Right forelimb (tissue), 1 donor: ENCODE results near the gene KDELR3.

Source experiments
- DNase-seq: peaks from one replicate; pipeline ENCODE4 v3.0.0-alpha.2; 2018

KDELR3 gene

DNA sequence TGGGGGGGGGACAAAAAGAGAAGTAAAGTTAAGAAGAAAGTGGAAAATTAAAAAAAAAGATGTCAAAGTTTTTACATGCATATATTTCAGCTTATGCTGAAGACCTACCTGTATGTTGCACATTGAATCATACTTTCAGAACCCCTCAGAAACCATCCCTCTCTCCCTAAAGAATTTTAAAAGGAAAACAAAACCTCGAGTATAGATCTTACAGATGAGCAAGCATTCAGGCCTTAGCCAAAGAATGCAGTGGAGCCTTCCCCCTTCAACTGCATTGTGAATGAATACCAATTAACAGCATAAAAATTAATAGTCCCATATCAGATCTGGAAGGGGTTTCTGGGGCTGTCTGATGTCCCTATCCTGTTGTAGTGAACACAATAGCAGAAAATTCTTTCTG is 16.3 kb downstream of the KDELR3 start:
- no peak for DNase-seq

DNA sequence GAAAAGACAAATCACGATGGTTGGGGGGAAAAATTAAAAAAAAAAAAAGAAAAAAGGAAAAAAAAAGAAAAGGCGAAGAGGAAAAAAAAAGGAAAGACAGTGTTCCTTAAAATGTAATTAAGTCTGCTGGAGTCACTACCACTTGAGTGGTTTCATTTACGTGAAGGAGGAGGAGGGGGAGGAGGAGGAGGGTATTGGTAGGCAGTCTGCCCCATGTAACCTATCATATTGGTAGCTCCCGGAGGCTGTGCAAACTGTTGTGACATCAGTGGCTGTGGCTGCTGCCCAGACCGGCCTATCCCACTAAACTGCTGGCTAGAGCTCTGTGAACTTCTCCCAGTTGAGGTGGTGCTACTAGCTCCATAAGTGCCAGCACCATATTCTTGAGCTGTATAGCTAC is 17.9 kb downstream of the KDELR3 start:
- DNase-seq, result no peak

DNA sequence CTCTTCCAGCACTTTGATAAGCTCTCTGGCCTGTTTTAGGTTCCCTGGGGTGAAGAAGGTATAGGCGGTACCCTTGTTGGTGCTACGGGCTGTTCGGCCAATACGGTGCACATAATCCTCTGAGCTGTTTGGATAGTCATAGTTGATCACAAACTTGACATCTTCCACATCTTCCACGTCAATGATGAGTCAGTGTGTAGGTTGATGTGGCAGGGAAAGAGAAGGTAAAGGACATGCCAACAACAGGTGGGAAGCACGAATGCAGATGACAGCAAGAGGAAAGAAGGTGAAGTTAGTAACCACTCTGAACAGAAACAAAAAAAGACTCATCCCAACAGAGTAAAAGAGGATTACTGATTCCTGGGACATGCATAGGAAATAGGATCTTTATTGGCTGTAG is 20.1 kb downstream of the KDELR3 start:
- no peak for DNase-seq

- no peak for DNase-seq
Measured at GRCh38 chr22:38489142-38489541, 21.2 kb downstream of the KDELR3 start.

DNA sequence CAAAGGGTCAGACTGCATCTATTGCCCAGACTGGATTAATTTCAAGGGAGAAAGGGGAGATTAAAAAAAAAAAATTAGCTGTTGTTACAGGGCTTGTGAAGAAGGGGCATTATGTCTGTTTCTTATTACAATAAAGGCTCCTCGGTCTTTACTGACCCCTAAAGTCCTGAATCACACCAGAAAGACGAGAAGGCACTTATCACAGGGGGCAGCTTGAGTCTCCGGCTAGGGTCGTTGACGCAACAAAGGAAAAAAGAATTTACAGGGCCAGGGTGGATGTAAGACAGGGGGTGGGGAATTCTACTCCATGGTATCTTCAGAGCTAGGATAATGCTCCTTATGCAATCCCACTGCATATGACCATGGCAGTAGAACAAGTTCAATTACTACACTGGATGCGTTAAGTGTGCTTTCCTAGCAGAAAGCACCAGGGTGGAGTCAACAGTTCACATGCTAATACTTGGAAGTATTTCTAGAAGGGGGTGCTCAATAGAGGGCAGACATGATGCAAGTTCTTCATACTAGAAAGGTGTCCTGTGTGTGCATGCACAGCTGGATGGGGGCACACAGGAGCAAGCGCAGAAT is 21.8 kb downstream of the KDELR3 start:
- DNase-seq, result no peak

GRCh38 chr22:38490475-38490874 is 22.6 kb downstream of the KDELR3 start:
- no peak for DNase-seq

GRCh38 chr22:38490915-38491314 is 23.0 kb downstream of the KDELR3 start:
- DNase-seq, result no peak

DNA sequence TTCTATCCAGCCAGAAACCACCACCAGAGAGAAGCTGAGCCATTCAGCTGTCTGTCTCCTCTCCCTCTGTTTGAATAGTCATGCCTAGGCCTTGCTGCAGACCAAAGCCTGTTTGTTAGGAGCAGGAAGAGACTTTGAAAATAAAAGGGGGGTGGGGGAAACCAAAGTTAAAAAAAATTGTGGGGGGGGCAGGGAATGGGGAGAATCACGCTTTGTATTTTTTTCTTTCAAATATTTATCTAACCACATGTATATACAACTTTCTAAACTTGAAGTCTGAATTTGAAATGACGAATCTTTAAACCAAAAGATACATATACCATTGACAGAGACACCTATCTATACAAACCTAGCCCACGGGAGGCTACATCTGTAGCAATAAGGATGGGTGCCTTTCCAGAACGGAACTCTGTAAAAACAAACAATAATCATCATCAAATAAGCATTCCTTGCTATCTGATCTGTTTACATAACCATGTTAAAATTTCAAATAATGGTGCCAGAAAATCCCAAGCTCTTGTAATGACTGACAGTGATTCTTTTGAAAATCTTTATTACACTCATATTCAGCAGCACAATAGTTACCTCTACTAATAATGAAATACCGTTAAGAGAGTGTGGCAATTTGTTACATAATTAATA is 23.9 kb downstream of the KDELR3 start:
- no peak for DNase-seq

- DNase-seq, result no peak
Measured at GRCh38 chr22:38494498-38494897, 26.6 kb downstream of the KDELR3 start.

DNA sequence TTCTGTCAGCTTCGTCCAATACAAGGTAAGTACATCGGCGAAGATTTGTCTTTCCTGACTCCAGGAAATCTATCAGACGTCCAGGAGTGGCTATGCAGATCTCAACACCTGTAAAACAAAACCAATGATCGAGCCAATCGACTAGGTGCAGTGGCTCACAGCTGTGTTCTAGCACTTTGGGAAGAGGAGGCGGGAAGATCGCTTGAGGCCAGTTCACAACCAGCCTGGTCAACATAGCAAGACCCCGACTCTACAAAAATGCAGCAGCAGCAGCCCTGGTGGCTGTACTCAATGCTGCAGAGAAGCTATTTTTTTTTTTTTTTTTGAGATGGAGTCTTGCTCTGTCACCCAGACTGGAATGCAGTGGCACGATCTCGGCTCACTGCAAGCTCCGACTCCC is 27.0 kb downstream of the KDELR3 start:
- DNase-seq, result no peak

- no peak for DNase-seq
Measured at GRCh38 chr22:38497869-38498268, 30.0 kb downstream of the KDELR3 start.

DNA sequence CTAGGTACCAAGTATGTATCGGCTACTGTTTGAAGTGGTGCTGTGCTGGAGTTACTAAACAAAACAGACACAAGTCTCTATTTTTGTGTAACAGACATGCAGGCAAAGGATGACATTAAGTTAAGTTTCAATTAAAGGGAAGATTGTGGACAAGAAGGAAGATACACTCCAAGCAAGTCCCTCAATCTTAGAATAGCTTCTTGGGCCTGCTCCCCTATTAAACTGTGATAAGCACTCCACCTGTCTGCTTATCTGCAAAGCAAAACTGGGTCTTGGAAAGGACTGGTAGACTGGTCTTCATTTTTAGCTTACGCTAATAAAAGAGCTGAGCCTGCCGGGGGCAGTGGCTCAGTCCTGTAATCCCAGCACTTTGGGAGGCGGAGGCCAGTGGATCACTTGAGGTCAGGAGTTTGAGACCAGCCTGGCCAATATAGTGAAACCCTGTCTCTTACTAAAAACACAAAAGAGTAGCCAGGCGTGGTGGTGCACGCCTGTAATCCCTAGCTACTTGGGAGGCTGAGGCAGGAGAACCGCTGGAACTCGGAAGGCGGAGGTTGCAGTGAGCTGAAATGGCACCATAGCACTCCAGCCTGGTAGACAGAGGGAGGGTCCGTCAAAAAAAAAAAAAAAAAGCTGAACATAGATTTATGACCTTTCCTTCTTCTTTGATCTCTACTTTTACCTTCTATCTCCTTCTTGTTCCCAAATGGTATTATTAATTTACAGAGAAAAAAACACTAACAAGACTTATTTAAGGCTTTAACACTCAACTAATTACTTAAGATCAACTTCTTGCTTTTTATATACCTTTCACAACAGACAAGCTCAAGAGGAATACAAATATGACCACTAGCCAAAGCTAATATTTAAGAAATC is 34.1 kb downstream of the KDELR3 start:
- no peak for DNase-seq

- no peak for DNase-seq
Measured at GRCh38 chr22:38503021-38503420, 35.1 kb downstream of the KDELR3 start.

DNA sequence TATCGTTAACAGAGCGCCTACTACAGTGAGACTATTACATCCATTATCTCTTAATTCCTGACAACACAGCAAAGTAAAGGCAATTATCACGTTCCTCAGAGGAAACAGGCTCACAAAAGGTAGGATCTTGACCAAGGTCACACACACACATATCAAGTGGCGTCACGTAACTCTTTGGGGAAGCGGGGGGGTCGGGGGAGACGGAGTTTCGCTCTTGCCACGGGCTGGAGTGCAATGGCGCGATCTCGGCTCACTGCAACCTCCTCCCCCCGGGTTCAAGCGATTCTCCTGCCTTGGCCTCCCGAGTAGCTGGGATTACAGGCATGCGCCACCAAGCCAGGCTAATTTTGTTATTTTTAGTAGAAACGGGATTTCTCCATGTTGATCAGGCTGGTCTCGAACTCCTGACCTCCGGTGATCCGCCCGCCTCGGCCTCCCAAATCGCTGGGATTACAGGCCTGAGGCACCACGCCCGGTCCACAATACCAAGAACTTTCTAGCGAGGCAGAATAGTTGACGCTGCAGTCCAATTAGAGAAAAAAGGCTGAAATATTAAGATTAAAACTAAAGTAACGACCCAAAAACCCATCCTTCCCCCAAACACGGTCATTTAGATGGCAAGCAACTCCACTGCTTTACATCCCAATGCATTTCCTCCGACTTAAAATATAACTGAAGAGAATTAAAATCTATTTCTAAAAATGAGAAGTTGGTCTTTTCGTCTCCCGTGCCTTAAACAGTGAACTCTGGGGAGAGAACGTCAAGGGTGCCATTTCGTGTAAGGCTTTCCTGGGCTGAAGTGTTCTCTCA is 37.0 kb downstream of the KDELR3 start:
- no peak for DNase-seq

DNA sequence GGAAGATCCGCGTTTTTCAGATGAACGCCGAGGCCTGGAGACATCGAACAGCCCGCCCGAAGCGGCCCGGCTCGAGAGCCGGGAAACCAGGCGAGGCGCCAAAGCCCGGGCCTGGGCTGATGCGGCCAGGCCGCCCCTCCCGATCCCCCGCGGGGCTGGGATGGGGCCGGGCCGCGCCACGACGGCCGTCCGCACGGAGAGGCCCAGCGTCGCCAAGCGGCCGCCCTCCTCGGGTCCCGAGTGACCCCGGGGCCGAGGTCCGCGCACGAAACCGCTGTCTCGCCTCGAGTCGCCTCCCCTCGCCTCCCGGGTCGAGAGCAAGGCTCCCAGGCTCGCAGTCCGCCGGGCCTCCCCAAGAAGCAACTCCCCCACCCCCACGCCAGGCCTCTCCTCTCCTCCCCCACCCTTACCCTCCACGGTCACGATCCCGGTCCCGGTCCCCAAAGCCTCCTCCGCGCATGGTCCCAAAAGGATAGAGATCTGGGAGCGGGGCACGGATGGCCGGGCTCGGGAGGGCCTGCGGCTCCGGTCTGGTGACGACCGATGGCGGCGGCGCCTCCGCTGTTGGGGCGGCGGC is 37.7 kb downstream of the KDELR3 start:
- DNase-seq, result peak; percentile 88

- peak; percentile 97 for DNase-seq
Measured at GRCh38 chr22:38506118-38506962, 38.4 kb downstream of the KDELR3 start, which contains the start of gene DDX17. Gene DDX17, minus strand, starts transcription at chr22:38506311.

DNA sequence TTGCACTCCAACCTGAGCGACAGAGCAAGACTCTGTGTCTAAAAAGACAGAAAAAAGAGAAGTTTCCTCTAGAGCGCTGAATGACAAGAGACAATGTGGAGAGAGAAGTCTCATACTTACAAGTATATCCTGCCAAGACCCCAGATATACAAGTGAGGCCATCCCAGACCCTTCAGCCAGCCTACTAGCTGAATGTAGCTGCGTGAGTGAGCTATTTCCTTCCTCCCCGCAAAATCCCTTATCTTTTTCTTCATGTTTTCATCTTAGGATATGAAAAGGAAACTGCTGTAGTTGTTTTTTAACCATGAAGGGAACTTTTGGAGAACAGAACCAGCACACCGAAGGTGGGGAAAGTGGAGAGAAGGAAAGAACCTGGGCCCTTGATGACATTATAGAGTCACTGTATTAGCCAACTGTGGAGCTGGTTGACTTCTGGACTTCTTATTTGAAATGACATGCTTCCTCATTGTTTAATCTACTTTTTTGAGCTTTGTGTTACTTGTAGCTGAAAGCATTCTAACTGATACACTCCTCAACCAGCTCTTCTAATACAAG is 42.6 kb downstream of the KDELR3 start:
- DNase-seq, result no peak

DNA sequence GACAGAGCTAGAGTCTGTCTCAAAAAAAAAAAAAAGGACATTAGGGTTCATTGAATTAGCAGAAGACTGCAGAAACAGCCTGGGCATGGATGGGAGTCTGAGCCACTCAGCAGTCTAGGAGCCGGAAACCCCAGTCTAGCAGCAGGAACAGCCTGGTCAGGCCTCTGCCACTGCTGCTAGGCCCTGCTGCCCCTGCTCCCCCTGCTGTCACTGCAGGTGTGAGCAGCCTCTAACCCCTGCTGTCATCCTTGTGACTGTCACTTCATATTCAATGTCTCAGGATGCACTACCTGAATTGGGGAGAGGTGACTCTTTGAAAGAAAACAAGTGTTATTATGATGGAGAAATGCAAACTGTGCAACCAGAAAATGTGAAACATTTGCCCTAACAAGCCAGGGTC is 45.2 kb downstream of the KDELR3 start:
- no peak for DNase-seq

- DNase-seq, result no peak
Measured at GRCh38 chr22:38518620-38519019, 50.7 kb downstream of the KDELR3 start.

- no peak for DNase-seq
Measured at GRCh38 chr22:38519453-38520250, 51.8 kb downstream of the KDELR3 start.

GRCh38 chr22:38523029-38523428 is 55.1 kb downstream of the KDELR3 start:
- DNase-seq, result no peak
